CD14-positive monocyte (primary cell): ENCODE data around the gene RGS7. TPM values are rescaled to one million over a fixed set of nuclear protein-coding genes. Genes with fewer than 3 reads are reported as not detected.

Experiments used
- DNase-seq, 3 donors: peaks; one replicate each; pipeline ENCODE4 v3.0.0-alpha.2; 2011 to 2022
- H2AFZ ChIP-seq: 2 replicates; pipeline ENCODE4 v1.6.0; 2012; ENCODE audit warnings: mild to moderate bottlenecking, low read depth, low read length, inconsistent platforms; ENCODE audit not compliant: insufficient read depth, poor library complexity, severe bottlenecking
- H3K27ac ChIP-seq, 2 donors: 1 replicate in 1 of 2; 2 replicates in 1 of 2; pipeline ENCODE4 v1.5.1; 2012 to 2013; ENCODE audit warnings: low read length in 2 of 2, control low read depth in 1 of 2, inconsistent platforms in 1 of 2, low read depth in 1 of 2, mild to moderate bottlenecking in 1 of 2
- H3K27me3 ChIP-seq, 2 donors: one replicate each; pipeline versions ENCODE4 v1.6.0 to v1.6.1; 2011 to 2013; ENCODE audit warnings: low read length in 2 of 2; ENCODE audit not compliant: control insufficient read depth in 2 of 2, insufficient read depth in 2 of 2
- H3K36me3 ChIP-seq, 2 donors: replicated peaks in 1 of 2; 1 replicate in 1 of 2; 2 replicates in 1 of 2; pipeline versions ENCODE4 v1.5.1 to v1.6.1; 2012 to 2013; ENCODE audit warnings: low read length in 2 of 2, control low read depth in 1 of 2, inconsistent platforms in 1 of 2, mild to moderate bottlenecking in 1 of 2; ENCODE audit not compliant: insufficient read depth in 2 of 2, control insufficient read depth in 1 of 2
- H3K4me1 ChIP-seq, 2 donors: 1 replicate in 1 of 2; 2 replicates in 1 of 2; pipeline versions ENCODE4 v1.5.1 to v1.6.1; 2012 to 2013; ENCODE audit warnings: low read length in 2 of 2, control low read depth in 1 of 2, inconsistent platforms in 1 of 2, mild to moderate bottlenecking in 1 of 2, moderate library complexity in 1 of 2; ENCODE audit not compliant: insufficient read depth in 2 of 2, control insufficient read depth in 1 of 2
- H3K4me2 ChIP-seq: replicated peaks from 2 replicates; pipeline ENCODE3; 2012; ENCODE audit warnings: low read length, moderate library complexity, mild to moderate bottlenecking; ENCODE audit not compliant: poor library complexity, severe bottlenecking; ENCODE audit errors: extremely low read depth
- H3K4me3 ChIP-seq, 3 experiments: fragments of 200-600 bp in 1 of 3; sonication (generic) in 1 of 3; replicated peaks in 1 of 3; 1 replicate in 2 of 3; 2 replicates in 1 of 3; pipeline ENCODE4 v1.5.1; 2011 to 2013; ENCODE audit warnings: low read length in 3 of 3, mild to moderate bottlenecking in 3 of 3, control low read depth in 2 of 3, low read depth in 2 of 3, inconsistent platforms in 1 of 3, moderate library complexity in 1 of 3
- H3K79me2 ChIP-seq: 2 replicates; pipeline ENCODE4 v1.6.0; 2012; ENCODE audit warnings: mild to moderate bottlenecking, control low read depth, inconsistent platforms, low read length, moderate library complexity; ENCODE audit not compliant: insufficient read depth
- H3K9ac ChIP-seq: 2 replicates; pipeline ENCODE4 v1.6.0; 2017; ENCODE audit warnings: low read length, mild to moderate bottlenecking; ENCODE audit not compliant: insufficient read depth, poor library complexity, severe bottlenecking
- H3K9me3 ChIP-seq, 2 donors: replicated peaks in 1 of 2; 1 replicate in 1 of 2; 2 replicates in 1 of 2; pipeline versions ENCODE4 v1.5.1 to v1.6.1; 2012 to 2013; ENCODE audit warnings: low read length in 2 of 2, control low read depth in 1 of 2; ENCODE audit not compliant: control insufficient read depth in 1 of 2, insufficient read depth in 1 of 2
- H4K20me1 ChIP-seq: 2 replicates; pipeline ENCODE4 v1.6.0; 2012; ENCODE audit warnings: mild to moderate bottlenecking, low read length, control low read depth, moderate library complexity; ENCODE audit not compliant: insufficient read depth
- H3K27ac Mint-ChIP-seq, 7 donors: one replicate each; pipeline ENCODE4 v1.8.0; 2020; ENCODE audit warnings: mild to moderate bottlenecking in 7 of 7, mixed read lengths in 7 of 7, moderate library complexity in 6 of 7, inconsistent platforms in 2 of 7
- H3K27me3 Mint-ChIP-seq, 3 donors: one replicate each; pipeline ENCODE4 v1.8.0; 2021 to 2022; ENCODE audit warnings: low read depth in 3 of 3, mild to moderate bottlenecking in 3 of 3, mixed read lengths in 3 of 3, moderate library complexity in 3 of 3, inconsistent platforms in 1 of 3
- H3K36me3 Mint-ChIP-seq, 2 donors: one replicate each; pipeline ENCODE4 v1.8.0; 2020; ENCODE audit warnings: mixed read lengths in 2 of 2, inconsistent platforms in 1 of 2, mild to moderate bottlenecking in 1 of 2
- H3K4me1 Mint-ChIP-seq: one replicate; pipeline ENCODE4 v1.8.0; 2020; ENCODE audit warnings: mild to moderate bottlenecking, mixed read lengths
- H3K4me3 Mint-ChIP-seq, 2 donors: one replicate each; pipeline ENCODE4 v1.8.0; 2020; ENCODE audit warnings: mild to moderate bottlenecking in 2 of 2, mixed read lengths in 2 of 2, moderate library complexity in 1 of 2
- H3K9me3 Mint-ChIP-seq, 7 donors: one replicate each; pipeline ENCODE4 v1.8.0; 2020 to 2022; ENCODE audit warnings: mixed read lengths in 7 of 7, mild to moderate bottlenecking in 6 of 7, moderate library complexity in 6 of 7, inconsistent platforms in 2 of 7
- whole genome bisulfite sequencing: methylation state at CpG from one replicate; pipeline ENCODE4 v1.1.5; 2013; ENCODE audit warnings: missing lambda C conversion rate; ENCODE audit not compliant: insufficient coverage; 5-methylcytosine and 5-hydroxymethylcytosine counted together
- intact Hi-C, 2 donors: fragments of 100-400 bp; cut with micrococcal nuclease; formaldehyde crosslinking; loops; one replicate each; pipeline versions ENCODE4 v1.15.0 to v1.15.1; 2023
- polyA plus RNA-seq, 3 donors: library from polyadenylated mRNA; depleted of rRNA in 1 of 3; unstranded in 2 of 3; stranded (reverse) in 1 of 3; fragments of 300-500 nt in 2 of 3; fragments of >200 nt in 1 of 3; fragmentation: Illumina TruSeq in 2 of 3; gene quantifications; 1 replicate in 2 of 3; 2 replicates in 1 of 3; pipeline ENCODE4 v1.2.3, GENCODE V29; 2012 to 2021
- TF ChIP-seq, protein P1 (sequence below): fragments of 200-600 bp; IDR thresholded peaks from one replicate; pipeline ENCODE4 v1.8.0; 2022; ENCODE audit warnings: antibody characterized with exemption, mild to moderate bottlenecking

The RGS7 gene
- polyA plus RNA-seq, 3 donors = not detected

DNA sequence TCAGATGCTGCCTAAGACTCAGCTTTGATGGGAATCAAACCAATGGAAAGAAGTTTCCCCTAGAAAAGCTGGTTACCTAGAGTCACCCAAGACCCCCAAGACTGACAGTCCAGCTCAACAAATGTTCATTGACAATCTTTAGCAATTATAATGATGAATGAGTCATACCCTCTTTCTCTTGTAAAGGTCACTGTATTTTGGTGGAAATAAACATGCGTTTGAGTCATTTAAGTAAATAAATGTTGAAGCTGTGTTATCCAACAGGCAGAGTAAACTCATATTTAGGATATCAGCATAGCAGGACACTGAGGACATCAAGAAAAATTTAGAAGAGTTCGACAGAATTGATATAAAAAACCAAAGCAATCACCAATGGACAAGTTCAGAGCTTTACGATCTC, 295.9 kb downstream of the RGS7 start:
- Histone ChIP-seq H3K36me3 (no peaks in the 10 kb centered on the region), H4K20me1 (no peaks in the 10 kb centered on the region), H3K4me2 (no peak overlapping the region), H3K9me3 (no peaks in the 10 kb centered on the region), H3K79me2 (no peaks in the 10 kb centered on the region), H3K9ac (no peak overlapping the region), H3K4me1 (no peaks in the 10 kb centered on the region), H3K27me3 (no peaks in the 10 kb centered on the region), H2AFZ (no peak overlapping the region), H3K4me3 (no peak overlapping the region), H3K27ac (no peak overlapping the region)
- Mint-ChIP-seq H3K4me1 (no peaks in the 10 kb centered on the region), H3K27ac (no peak overlapping the region), H3K4me3 (no peak overlapping the region), H3K27me3 (no peaks in the 10 kb centered on the region), H3K9me3 (peaks cover 0 to 20% (median 4%) of the 10 kb centered on the region in 7 donors), H3K36me3 (no peaks in the 10 kb centered on the region)
- DNase-seq = no peak
- no CpG with 5 or more reads among the region's 3 CpGs for WGBS
- TF ChIP-seq, protein P1, sequence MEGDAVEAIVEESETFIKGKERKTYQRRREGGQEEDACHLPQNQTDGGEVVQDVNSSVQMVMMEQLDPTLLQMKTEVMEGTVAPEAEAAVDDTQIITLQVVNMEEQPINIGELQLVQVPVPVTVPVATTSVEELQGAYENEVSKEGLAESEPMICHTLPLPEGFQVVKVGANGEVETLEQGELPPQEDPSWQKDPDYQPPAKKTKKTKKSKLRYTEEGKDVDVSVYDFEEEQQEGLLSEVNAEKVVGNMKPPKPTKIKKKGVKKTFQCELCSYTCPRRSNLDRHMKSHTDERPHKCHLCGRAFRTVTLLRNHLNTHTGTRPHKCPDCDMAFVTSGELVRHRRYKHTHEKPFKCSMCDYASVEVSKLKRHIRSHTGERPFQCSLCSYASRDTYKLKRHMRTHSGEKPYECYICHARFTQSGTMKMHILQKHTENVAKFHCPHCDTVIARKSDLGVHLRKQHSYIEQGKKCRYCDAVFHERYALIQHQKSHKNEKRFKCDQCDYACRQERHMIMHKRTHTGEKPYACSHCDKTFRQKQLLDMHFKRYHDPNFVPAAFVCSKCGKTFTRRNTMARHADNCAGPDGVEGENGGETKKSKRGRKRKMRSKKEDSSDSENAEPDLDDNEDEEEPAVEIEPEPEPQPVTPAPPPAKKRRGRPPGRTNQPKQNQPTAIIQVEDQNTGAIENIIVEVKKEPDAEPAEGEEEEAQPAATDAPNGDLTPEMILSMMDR = no peak
- intact Hi-C loops = no loop called here

DNA sequence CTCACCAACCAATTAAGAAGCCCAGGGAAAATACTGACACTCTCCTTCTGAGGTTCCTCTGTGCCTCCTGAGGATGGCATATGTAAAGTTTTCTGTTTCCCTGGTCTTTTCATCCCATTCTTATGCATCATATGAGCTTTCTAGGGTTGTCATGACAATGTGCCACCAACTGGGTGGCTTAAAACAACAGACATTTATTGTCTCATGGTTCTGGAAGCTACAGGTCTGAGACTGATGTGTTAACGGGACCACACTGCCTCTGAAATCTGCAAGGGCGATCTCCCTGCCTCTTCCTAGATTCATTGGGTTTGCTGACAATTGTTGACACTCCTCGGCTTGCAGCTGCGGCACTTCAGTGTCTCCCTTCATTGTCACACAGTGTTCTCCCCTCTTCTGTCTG, 308.4 kb downstream of the RGS7 start:
- intact Hi-C loops = no loop called here
- Mint-ChIP-seq H3K4me3 (no peak overlapping the region), H3K4me1 (no peaks in the 10 kb centered on the region), H3K27ac (no peak overlapping the region), H3K27me3 (no peaks in the 10 kb centered on the region), H3K36me3 (no peaks in the 10 kb centered on the region), H3K9me3 (peaks cover 0 to 10% (median 3%) of the 10 kb centered on the region in 7 donors)
- Histone ChIP-seq H3K36me3 (no peaks in the 10 kb centered on the region), H3K27ac (no peak overlapping the region), H3K4me1 (no peaks in the 10 kb centered on the region), H3K9ac (no peak overlapping the region), H3K27me3 (no peaks in the 10 kb centered on the region), H4K20me1 (no peaks in the 10 kb centered on the region), H3K4me2 (no peak overlapping the region), H2AFZ (no peak overlapping the region), H3K79me2 (no peaks in the 10 kb centered on the region), H3K9me3 (peaks cover 4 to 6% of the 10 kb centered on the region in 2 donors), H3K4me3 (no peak overlapping the region)
- no peak for DNase-seq
- WGBS = 68% methylated on average over 4 of the region's 4 CpGs
- TF ChIP-seq, protein P1 = no peak
